Bone marrow (tissue), 2 donors: ENCODE measurements around the gene TNRC6A.
"Not testable (repeated sequence)": the region's sequence is repeated elsewhere in the genome, so short reads cannot be mapped to it uniquely, and the experiment has no call there.

Experiments used
- DNase-seq, 2 donors: peaks; one replicate each; lab custom pipeline; 2025; lab: John Stamatoyannopoulos, UW

The TNRC6A gene

GRCh38 chr16:24815021-24815420 lies 85.6 kb downstream of the TNRC6A start:
- no peak for DNase-seq

GRCh38 chr16:24816688-24817087 lies 87.2 kb downstream of the TNRC6A start:
- DNase-seq, result no peak

- no peak for DNase-seq
These were observed 90.1 kb downstream of the TNRC6A start for GRCh38 chr16:24819462-24820040.

- DNase-seq, result no peak
These were observed 91.1 kb downstream of the TNRC6A start for GRCh38 chr16:24820522-24820921.

- no peak for DNase-seq
These were observed 91.7 kb downstream of the TNRC6A start for GRCh38 chr16:24821129-24821528.

- no peak for DNase-seq
These were observed 93.1 kb downstream of the TNRC6A start for GRCh38 chr16:24822542-24822941.

GRCh38 chr16:24822974-24823373 lies 93.5 kb downstream of the TNRC6A start:
- DNase-seq, result no peak

GRCh38 chr16:24825696-24826095 lies 96.2 kb downstream of the TNRC6A start:
- no peak for DNase-seq

- DNase-seq, result no peak
These were observed 96.7 kb downstream of the TNRC6A start for GRCh38 chr16:24826096-24826690.

GRCh38 chr16:24826817-24827566 lies 97.5 kb downstream of the TNRC6A start:
- no peak for DNase-seq

GRCh38 chr16:24829153-24829552 lies 99.7 kb downstream of the TNRC6A start:
- DNase-seq, result no peak

- DNase-seq, result no peak
These were observed 103.9 kb downstream of the TNRC6A start for GRCh38 chr16:24833352-24833751.

GRCh38 chr16:24834459-24835335 lies 105.2 kb downstream of the TNRC6A start:
- no peak for DNase-seq

- DNase-seq, result no peak
These were observed 107.4 kb downstream of the TNRC6A start for GRCh38 chr16:24836836-24837235.

GRCh38 chr16:24837969-24838368 lies 108.5 kb downstream of the TNRC6A start:
- DNase-seq, result no peak

GRCh38 chr16:24838554-24839266 lies 109.3 kb downstream of the TNRC6A start:
- DNase-seq, result peak in 1 of 2 donors; percentile 38

- no peak for DNase-seq
These were observed 110.0 kb downstream of the TNRC6A start for GRCh38 chr16:24839347-24839972.

GRCh38 chr16:24841291-24841690 lies 111.8 kb downstream of the TNRC6A start:
- no peak for DNase-seq

- DNase-seq, result no peak
These were observed 114.9 kb downstream of the TNRC6A start for GRCh38 chr16:24844101-24845030.

- not testable (repeated sequence) for DNase-seq
These were observed 115.5 kb downstream of the TNRC6A start for GRCh38 chr16:24845031-24845365.
